Epithelial cell of esophagus (primary cell): ENCODE results near the gene IGSF8.

Experiments used
- DNase-seq: peaks from one replicate; pipeline ENCODE4 v3.0.0; 2010; ENCODE audit warnings: low read depth
- H3K4me3 ChIP-seq: 2 replicates; pipeline ENCODE4 v1.5.1; 2011; ENCODE audit warnings: mild to moderate bottlenecking, low read length, control low read depth
- CTCF ChIP-seq: IDR thresholded peaks from 2 replicates; pipeline ENCODE4 v1.5.1; 2011; ENCODE audit warnings: low read depth, mild to moderate bottlenecking, low read length, control low read depth, inconsistent platforms; ENCODE audit not compliant: insufficient read depth; ENCODE audit errors: missing control alignments

Gene IGSF8

GRCh38 chr1:160137216-160137862, 38.9 kb upstream of the IGSF8 start:
- no peak for TF ChIP-seq CTCF
- DNase-seq, result no peak
- H3K4me3 ChIP-seq, result no peak overlapping the region

GRCh38 chr1:160136926-160137200, 38.4 kb upstream of the IGSF8 start:
- TF ChIP-seq CTCF, result no peak

DNA sequence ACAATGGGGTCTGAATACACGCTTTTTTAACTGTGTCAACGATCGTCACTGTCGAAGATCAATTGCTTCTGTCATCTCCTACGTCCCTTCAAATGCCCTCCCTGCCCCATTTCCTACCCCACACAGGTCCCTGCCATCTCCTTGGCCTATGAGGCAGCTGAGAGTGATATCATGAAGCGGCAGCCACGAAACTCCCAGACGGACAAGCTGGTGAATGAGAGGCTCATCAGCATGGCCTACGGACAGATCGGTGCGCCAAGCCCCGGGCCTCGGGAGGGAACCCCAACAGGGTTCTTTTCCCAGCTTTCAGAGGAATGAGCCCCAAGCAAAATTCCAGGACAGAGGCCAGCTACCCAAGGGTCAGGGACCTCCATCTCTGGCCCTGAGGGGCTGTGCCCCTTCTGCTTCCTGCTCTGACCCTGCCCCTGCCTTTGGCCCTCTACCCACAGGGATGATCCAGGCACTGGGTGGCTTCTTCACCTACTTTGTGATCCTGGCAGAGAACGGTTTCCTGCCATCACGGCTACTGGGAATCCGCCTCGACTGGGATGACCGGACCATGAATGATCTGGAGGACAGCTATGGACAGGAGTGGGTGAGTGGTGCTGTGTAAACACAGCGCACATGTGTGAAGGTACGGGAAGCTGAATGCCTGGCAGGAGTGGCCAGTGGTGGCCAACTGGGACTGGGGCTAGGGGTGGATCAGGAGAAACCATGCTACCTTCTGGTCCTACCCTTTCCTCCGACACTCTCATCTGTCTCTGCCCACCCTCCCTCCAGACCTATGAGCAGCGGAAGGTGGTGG, 37.9 kb upstream of the IGSF8 start:
- TF ChIP-seq CTCF, result no peak
- DNase-seq, result no peak
- no peak overlapping the region for H3K4me3 ChIP-seq

More at GRCh38 chr1:160136926-160137200, 38.4 kb upstream of the IGSF8 start:
- no peak overlapping the region for H3K4me3 ChIP-seq
- DNase-seq, result no peak

DNA sequence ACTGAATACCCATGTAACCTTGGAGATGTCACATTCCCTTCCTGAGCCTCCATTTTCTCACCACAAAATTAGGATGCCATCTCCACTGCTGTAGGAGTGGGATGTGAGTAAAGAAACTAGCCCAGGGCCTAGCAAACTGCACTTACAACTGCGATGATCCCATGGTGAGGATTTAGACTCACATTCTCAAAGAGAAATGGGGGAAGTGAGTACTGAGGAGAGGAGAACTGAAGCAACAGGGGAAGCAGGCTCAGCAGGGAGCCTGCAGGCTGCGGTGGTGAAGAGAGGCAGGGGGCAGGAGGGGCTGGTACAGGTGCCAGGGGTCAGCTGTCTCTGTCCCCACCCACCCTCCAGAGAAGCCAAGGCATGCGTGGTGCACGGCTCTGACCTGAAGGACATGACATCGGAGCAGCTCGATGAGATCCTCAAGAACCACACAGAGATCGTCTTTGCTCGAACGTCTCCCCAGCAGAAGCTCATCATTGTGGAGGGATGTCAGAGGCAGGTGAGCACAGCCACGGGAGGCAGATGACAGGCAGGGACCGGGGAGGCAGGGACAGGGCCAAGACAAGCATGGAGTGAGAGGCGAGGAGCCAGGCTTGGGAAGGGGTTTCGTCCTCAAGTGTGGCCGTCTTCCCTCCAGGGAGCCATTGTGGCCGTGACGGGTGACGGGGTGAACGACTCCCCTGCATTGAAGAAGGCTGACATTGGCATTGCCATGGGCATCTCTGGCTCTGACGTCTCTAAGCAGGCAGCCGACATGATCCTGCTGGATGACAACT, 36.6 kb upstream of the IGSF8 start:
- no peak for DNase-seq
- H3K4me3 ChIP-seq, result no peak overlapping the region

DNA sequence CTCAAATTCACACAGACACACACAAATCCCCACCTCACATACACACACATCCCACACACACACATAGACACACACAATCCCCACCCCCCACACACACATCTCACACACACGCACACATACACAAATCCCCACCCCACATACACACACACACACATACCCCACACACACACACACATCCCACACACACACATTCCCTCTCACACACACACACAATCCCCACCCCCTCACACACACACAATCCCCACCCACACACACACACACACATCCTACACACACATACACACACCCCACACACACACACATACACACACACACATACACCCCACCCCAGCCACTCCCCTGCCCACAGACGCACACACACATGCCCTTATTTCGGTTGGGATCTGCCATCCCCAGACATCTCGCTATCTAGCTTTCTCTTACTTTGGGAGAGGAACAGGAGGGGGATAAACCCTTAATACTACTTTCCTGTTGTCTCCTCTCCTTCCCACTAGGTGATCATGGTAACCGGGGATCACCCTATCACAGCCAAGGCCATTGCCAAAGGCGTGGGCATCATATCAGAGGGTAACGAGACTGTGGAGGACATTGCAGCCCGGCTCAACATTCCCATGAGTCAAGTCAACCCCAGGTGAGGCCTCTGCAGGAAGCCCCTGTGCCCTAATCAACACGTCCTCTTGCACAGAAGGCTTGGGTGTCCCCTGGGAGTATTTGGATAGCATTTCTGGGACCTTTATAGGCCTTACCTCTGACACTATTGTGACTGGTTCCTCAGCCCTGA, 35.8 kb upstream of the IGSF8 start:
- no peak for DNase-seq
- no peak overlapping the region for H3K4me3 ChIP-seq
- TF ChIP-seq CTCF, result no peak

More for the DNA sequence above, 36.6 kb upstream of the IGSF8 start:
- TF ChIP-seq CTCF, result no peak

DNA sequence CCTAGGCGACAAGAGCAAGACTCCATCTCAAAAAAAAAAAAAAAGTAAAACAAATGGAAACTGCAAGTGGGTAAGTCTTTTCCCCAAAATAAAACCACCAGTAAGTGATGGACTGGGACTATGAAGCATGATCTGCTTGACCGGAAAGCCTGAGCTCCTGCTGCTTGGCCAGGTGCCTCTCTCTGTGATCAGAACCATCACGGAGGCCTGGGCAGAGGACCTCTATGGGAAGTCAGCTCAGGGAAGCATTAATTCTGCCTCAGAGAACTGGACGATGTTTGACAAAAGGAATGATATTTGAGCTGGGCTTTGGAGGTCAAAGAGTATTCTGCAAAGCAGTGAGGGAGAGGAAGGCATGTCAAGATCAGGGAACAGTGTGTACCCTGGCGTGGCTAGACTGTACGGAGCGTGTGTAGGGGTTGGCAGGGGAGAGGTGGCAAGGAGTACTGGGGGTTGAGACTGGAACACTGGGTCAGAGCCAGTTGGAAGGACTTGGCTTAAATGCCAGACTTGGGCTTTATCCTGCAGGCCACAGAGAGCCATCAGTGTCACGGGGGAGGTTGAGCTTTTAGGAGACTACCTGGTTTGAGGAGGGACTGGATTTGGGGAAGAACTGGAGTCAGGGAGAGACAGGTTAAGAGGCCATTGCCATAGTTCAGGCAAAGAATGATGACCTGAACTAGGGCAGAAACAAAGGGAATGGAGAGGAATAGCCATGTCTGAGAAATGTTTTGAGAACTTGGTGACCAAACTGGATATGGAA, 33.6 kb upstream of the IGSF8 start:
- DNase-seq, result no peak
- no peak for TF ChIP-seq CTCF
- H3K4me3 ChIP-seq, result no peak overlapping the region
